ENCODE data around the gene LRRC4B. TPM values are rescaled to one million over a fixed set of nuclear protein-coding genes. Genes with fewer than 3 reads are reported as not detected.

LRRC4B gene
- total and polyA plus RNA-seq, 2 donors (not counting 1 experiment from before 2014, with no cell fraction given), result 0.02 to 0.17 TPM

- H3K27ac ChIP-seq (ENCODE audit: insufficient read depth, low read length), result no peak overlapping the region
- H3K4me2 ChIP-seq (ENCODE audit: extremely low read depth, insufficient read depth, low read length), result no peak overlapping the region
- H3K4me1 ChIP-seq (ENCODE audit: control insufficient read depth, extremely low read depth, insufficient read depth, low read length), result no peaks in the 10 kb centered on the region
- TF ChIP-seq CTCF (conservative IDR thresholded peaks at IDR 0.05 in 1 of 2, IDR thresholded peaks at IDR 0.05 in 1 of 2; ENCODE audit: low read depth in 1 of 2, low read length in 2 of 2) (no peak), EZH2 (IDR thresholded peaks at IDR 0.05; ENCODE audit: low read length, missing control alignments) (no peak)
- H3K27me3 ChIP-seq (ENCODE audit: control insufficient read depth, insufficient read depth, low read length), result no peaks in the 10 kb centered on the region
- no peak for DNase-seq (ENCODE audit: low read depth in 2 of 2)
- H2AFZ ChIP-seq (ENCODE audit: low read length), result no peak overlapping the region
- no peaks in the 10 kb centered on the region for H3K36me3 ChIP-seq (ENCODE audit: control insufficient read depth, insufficient read depth, low read length)
- no peak overlapping the region for H3K9ac ChIP-seq (ENCODE audit: insufficient read depth, low read length)
- no peak overlapping the region for H3K4me3 ChIP-seq (replicated peaks in 1 of 4; ENCODE audit: control extremely low read depth in 1 of 4, insufficient read depth in 1 of 4, low read depth in 3 of 4, low read length in 4 of 4)
- no peaks in the 10 kb centered on the region for H4K20me1 ChIP-seq (ENCODE audit: control insufficient read depth, extremely low read depth, insufficient read depth, low read length)
- H3K9me3 ChIP-seq (ENCODE audit: control insufficient read depth, insufficient read depth, low read depth, low read length), result no peaks in the 10 kb centered on the region
- H3K79me2 ChIP-seq (ENCODE audit: control insufficient read depth, insufficient read depth, low read length), result no peaks in the 10 kb centered on the region
Observed at GRCh38 chr19:50548191-50549058, 19.8 kb downstream of the LRRC4B start.

- Histone ChIP-seq H3K9ac (ENCODE audit: insufficient read depth, low read length) (no peak overlapping the region), H3K4me1 (ENCODE audit: control insufficient read depth, extremely low read depth, insufficient read depth, low read length) (no peaks in the 10 kb centered on the region), H3K4me2 (ENCODE audit: extremely low read depth, insufficient read depth, low read length) (no peak overlapping the region), H3K27me3 (ENCODE audit: control insufficient read depth, insufficient read depth, low read length) (no peaks in the 10 kb centered on the region), H3K27ac (ENCODE audit: insufficient read depth, low read length) (no peak overlapping the region), H2AFZ (ENCODE audit: low read length) (no peak overlapping the region), H3K36me3 (ENCODE audit: control insufficient read depth, insufficient read depth, low read length) (no peaks in the 10 kb centered on the region), H3K4me3 (replicated peaks in 1 of 4; ENCODE audit: control extremely low read depth in 1 of 4, insufficient read depth in 1 of 4, low read depth in 3 of 4, low read length in 4 of 4) (no peak overlapping the region), H4K20me1 (ENCODE audit: control insufficient read depth, extremely low read depth, insufficient read depth, low read length) (no peaks in the 10 kb centered on the region), H3K9me3 (ENCODE audit: control insufficient read depth, insufficient read depth, low read depth, low read length) (no peaks in the 10 kb centered on the region), H3K79me2 (ENCODE audit: control insufficient read depth, insufficient read depth, low read length) (no peaks in the 10 kb centered on the region)
- TF ChIP-seq CTCF (conservative IDR thresholded peaks at IDR 0.05 in 1 of 2, IDR thresholded peaks at IDR 0.05 in 1 of 2; ENCODE audit: low read depth in 1 of 2, low read length in 2 of 2) (no peak), EZH2 (IDR thresholded peaks at IDR 0.05; ENCODE audit: low read length, missing control alignments) (no peak)
- no peak for DNase-seq (ENCODE audit: low read depth in 2 of 2)
Observed at GRCh38 chr19:50547385-50548190, 20.6 kb downstream of the LRRC4B start.

GRCh38 chr19:50546527-50547221 is 21.6 kb downstream of the LRRC4B start:
- no peak for TF ChIP-seq EZH2 (IDR thresholded peaks at IDR 0.05; ENCODE audit: low read length, missing control alignments)
- no peak for TF ChIP-seq CTCF (conservative IDR thresholded peaks at IDR 0.05 in 1 of 2, IDR thresholded peaks at IDR 0.05 in 1 of 2; ENCODE audit: low read depth in 1 of 2, low read length in 2 of 2)
- Histone ChIP-seq H3K27ac (ENCODE audit: insufficient read depth, low read length) (no peak overlapping the region), H3K36me3 (ENCODE audit: control insufficient read depth, insufficient read depth, low read length) (no peaks in the 10 kb centered on the region), H4K20me1 (ENCODE audit: control insufficient read depth, extremely low read depth, insufficient read depth, low read length) (no peaks in the 10 kb centered on the region), H3K9ac (ENCODE audit: insufficient read depth, low read length) (no peak overlapping the region), H3K4me1 (ENCODE audit: control insufficient read depth, extremely low read depth, insufficient read depth, low read length) (no peaks in the 10 kb centered on the region), H3K79me2 (ENCODE audit: control insufficient read depth, insufficient read depth, low read length) (no peaks in the 10 kb centered on the region), H3K4me3 (replicated peaks in 1 of 4; ENCODE audit: control extremely low read depth in 1 of 4, insufficient read depth in 1 of 4, low read depth in 3 of 4, low read length in 4 of 4) (no peak overlapping the region), H3K9me3 (ENCODE audit: control insufficient read depth, insufficient read depth, low read depth, low read length) (no peaks in the 10 kb centered on the region), H3K4me2 (ENCODE audit: extremely low read depth, insufficient read depth, low read length) (no peak overlapping the region), H2AFZ (ENCODE audit: low read length) (no peak overlapping the region), H3K27me3 (ENCODE audit: control insufficient read depth, insufficient read depth, low read length) (no peaks in the 10 kb centered on the region)
- no peak for DNase-seq (ENCODE audit: low read depth in 2 of 2)

Measured in fibroblast of lung (primary cell).